ENCODE measurements around the gene SPATA3.

Gene SPATA3

GRCh38 chr2:230968921-230969658, 26.8 kb upstream of the SPATA3 start:
- no peak for DNase-seq

- no peak for DNase-seq
These were observed 26.3 kb upstream of the SPATA3 start for GRCh38 chr2:230969659-230970015.

GRCh38 chr2:230972046-230972445, 23.9 kb upstream of the SPATA3 start:
- no peak for DNase-seq

GRCh38 chr2:230974096-230974913, 21.6 kb upstream of the SPATA3 start:
- DNase-seq = peak; percentile 75

- no peak for DNase-seq
These were observed 20.0 kb upstream of the SPATA3 start for GRCh38 chr2:230975927-230976326.

GRCh38 chr2:230976671-230977171, 19.2 kb upstream of the SPATA3 start:
- DNase-seq = no peak

GRCh38 chr2:230980468-230980867, 15.5 kb upstream of the SPATA3 start:
- DNase-seq = no peak

- peak; percentile 30 for DNase-seq
These were observed 14.2 kb upstream of the SPATA3 start for GRCh38 chr2:230981704-230982103.

GRCh38 chr2:230982126-230982525, 13.8 kb upstream of the SPATA3 start:
- no peak for DNase-seq

GRCh38 chr2:230982528-230982927, 13.4 kb upstream of the SPATA3 start:
- DNase-seq = no peak

GRCh38 chr2:230983566-230983965, 12.4 kb upstream of the SPATA3 start:
- no peak for DNase-seq

GRCh38 chr2:230984393-230985220, 11.3 kb upstream of the SPATA3 start:
- DNase-seq = peak; percentile 68

- no peak for DNase-seq
These were observed 10.2 kb upstream of the SPATA3 start for GRCh38 chr2:230985519-230986231.

- DNase-seq = no peak
These were observed 9.3 kb upstream of the SPATA3 start for GRCh38 chr2:230986520-230987136.

GRCh38 chr2:230987137-230988020, 8.5 kb upstream of the SPATA3 start:
- DNase-seq = peak; percentile 59

GRCh38 chr2:230989731-230990130, 6.2 kb upstream of the SPATA3 start:
- no peak for DNase-seq

GRCh38 chr2:230990131-230990898, 5.6 kb upstream of the SPATA3 start:
- DNase-seq = no peak

- DNase-seq = no peak
These were observed 5.1 kb upstream of the SPATA3 start for GRCh38 chr2:230990899-230991150.

GRCh38 chr2:230991598-230991997, 4.3 kb upstream of the SPATA3 start:
- DNase-seq = no peak

GRCh38 chr2:230996661-230997060, 740 bp downstream of the SPATA3 start:
- no peak for DNase-seq

GRCh38 chr2:230998882-230999281, 3.0 kb downstream of the SPATA3 start:
- no peak for DNase-seq

Measured in stimulated activated naive CD4-positive, alpha-beta T cell treated with Interleukin-2 at 50 U/mL for 16 hours (primary cell).